Body of pancreas (tissue), 4 donors: Measurements from ENCODE around the gene FBL. TPM values are rescaled to one million over a fixed set of nuclear protein-coding genes. Genes with fewer than 3 reads are reported as not detected.

Source experiments
- ATAC-seq: fragments of 150-250 bp; one replicate; pipeline ENCODE4 v1.9.1; 2016
- DNase-seq, 4 donors: peaks; one replicate each; pipeline ENCODE4 v3.0.0-alpha.2; 2019
- H3K27ac ChIP-seq, 4 donors: fragments of 200-600 bp; sonication (generic); 1 replicate in 3 of 4; 2 replicates in 1 of 4; pipeline versions ENCODE4 v1.5.1 to v1.6.1; 2016 to 2019; ENCODE audit warnings: mild to moderate bottlenecking in 1 of 4, mixed read lengths in 1 of 4, moderate library complexity in 1 of 4
- H3K27me3 ChIP-seq, 2 donors: fragments of 200-600 bp; sonication (generic); one replicate each; pipeline ENCODE4 v1.6.0; 2016; ENCODE audit warnings: mild to moderate bottlenecking in 1 of 2
- H3K36me3 ChIP-seq, 2 donors: fragments of 200-600 bp; sonication (generic); replicated peaks in 1 of 2; 2 replicates each; pipeline ENCODE4 v1.5.1; 2016; ENCODE audit warnings: low read depth in 2 of 2; ENCODE audit not compliant: insufficient read depth in 1 of 2
- H3K4me1 ChIP-seq: fragments of 200-600 bp; sonication (generic); one replicate; pipeline ENCODE4 v1.6.0; 2016
- H3K4me3 ChIP-seq, 2 donors: fragments of 200-600 bp; sonication (generic); 1 replicate in 1 of 2; 2 replicates in 1 of 2; pipeline ENCODE4 v1.5.1; 2016 to 2019
- H3K9me3 ChIP-seq, 3 donors: fragments of 200-600 bp; sonication (generic); 1 replicate in 2 of 3; 2 replicates in 1 of 3; pipeline ENCODE4 v1.5.1; 2016
- POLR2A ChIP-seq, 3 donors: fragments of 450-650 bp; IDR thresholded peaks; one replicate each; pipeline ENCODE4 v1.6.1; 2016; ENCODE audit warnings: antibody characterized with exemption in 3 of 3, mild to moderate bottlenecking in 2 of 3
- WGBS, 2 donors: methylation state at CpG; one replicate each; pipeline ENCODE4 v1.1.5; 2017; 5-methylcytosine and 5-hydroxymethylcytosine counted together
- intact Hi-C: fragments of 100-400 bp; cut with DNase I; formaldehyde crosslinking; loops from one replicate; pipeline ENCODE4 v1.15.1; 2023
- total RNA-seq, 2 donors: library from RNA; depleted of rRNA; stranded (reverse); fragments of >200 nt; gene quantifications; one replicate each; pipeline ENCODE4 v1.1.0, GENCODE V29; 2016
- TF ChIP-seq, protein P1 (sequence below), 7 experiments: fragments of 450-650 bp in 4 of 7; fragments of 200-600 bp in 3 of 7; sonication (generic) in 3 of 7; IDR thresholded peaks; one replicate each; pipeline ENCODE4 v1.5.1; 2016 to 2019; ENCODE audit warnings: antibody characterized with exemption in 7 of 7

FBL gene
- total RNA-seq, 2 donors from 2014 or later, result 90.3 to 118 TPM

DNA sequence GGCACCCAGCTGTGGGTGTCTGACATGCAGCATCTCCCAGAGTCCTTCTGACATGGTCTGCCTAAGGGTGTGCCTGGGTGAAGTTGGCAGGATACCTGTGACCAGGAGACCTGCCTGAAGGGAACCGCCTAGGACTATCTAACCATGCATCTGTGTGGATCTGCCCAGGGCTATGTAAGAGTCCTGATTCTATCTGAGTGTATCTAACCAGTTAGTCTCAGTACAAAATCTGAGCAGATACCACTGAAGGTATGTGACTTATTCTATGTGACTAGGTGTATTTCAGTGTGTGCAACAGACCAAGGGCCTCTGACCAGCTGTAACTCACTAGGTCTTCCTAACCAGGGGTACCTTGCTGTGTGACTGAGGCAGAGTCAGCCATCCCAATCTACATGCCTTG is 28.2 kb upstream of the FBL start:
- no peaks in the 10 kb centered on the region for H3K27me3 ChIP-seq
- intact Hi-C loops, result no loop called here
- ATAC-seq (no peak), DNase-seq (no peak)
- H3K9me3 ChIP-seq, result no peaks in the 10 kb centered on the region
- TF ChIP-seq, protein P1, sequence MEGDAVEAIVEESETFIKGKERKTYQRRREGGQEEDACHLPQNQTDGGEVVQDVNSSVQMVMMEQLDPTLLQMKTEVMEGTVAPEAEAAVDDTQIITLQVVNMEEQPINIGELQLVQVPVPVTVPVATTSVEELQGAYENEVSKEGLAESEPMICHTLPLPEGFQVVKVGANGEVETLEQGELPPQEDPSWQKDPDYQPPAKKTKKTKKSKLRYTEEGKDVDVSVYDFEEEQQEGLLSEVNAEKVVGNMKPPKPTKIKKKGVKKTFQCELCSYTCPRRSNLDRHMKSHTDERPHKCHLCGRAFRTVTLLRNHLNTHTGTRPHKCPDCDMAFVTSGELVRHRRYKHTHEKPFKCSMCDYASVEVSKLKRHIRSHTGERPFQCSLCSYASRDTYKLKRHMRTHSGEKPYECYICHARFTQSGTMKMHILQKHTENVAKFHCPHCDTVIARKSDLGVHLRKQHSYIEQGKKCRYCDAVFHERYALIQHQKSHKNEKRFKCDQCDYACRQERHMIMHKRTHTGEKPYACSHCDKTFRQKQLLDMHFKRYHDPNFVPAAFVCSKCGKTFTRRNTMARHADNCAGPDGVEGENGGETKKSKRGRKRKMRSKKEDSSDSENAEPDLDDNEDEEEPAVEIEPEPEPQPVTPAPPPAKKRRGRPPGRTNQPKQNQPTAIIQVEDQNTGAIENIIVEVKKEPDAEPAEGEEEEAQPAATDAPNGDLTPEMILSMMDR (IDR thresholded peaks at IDR 0.05), result no peak
- TF ChIP-seq POLR2A (IDR thresholded peaks at IDR 0.05), result no peak
- H3K4me1 ChIP-seq, result no peaks in the 10 kb centered on the region
- no peaks in the 10 kb centered on the region for H3K36me3 ChIP-seq
- 60 to 96% methylated on average over 1 of the region's 1 CpG for WGBS, 2 donors
- H3K4me3 ChIP-seq, result no peak overlapping the region
- H3K27ac ChIP-seq, result no peak overlapping the region

DNA sequence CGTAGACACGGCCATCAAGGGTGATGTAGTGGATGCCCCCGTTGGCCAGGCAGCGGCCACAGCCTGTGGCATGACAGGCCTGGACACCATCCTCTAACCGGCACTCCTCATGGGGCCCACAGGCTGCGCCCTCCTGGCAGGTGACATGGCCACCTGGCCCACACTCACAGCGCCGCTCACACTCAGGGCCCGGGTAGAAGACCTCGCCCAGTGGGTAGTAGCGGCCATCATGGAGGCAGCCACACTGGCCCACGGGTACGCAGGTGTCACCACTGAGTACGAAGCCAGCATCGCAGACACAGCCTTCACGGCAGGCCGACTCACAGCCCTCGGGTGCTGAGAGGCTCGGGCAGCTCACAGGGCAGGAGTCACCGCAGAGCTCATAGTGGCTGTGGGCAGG is 27.2 kb upstream of the FBL start:
- Histone ChIP-seq H3K4me3 (no peak overlapping the region), H3K4me1 (no peaks in the 10 kb centered on the region), H3K27ac (no peak overlapping the region), H3K27me3 (no peaks in the 10 kb centered on the region), H3K9me3 (no peaks in the 10 kb centered on the region), H3K36me3 (no peaks in the 10 kb centered on the region)
- no peak for DNase-seq
- WGBS, 2 donors, result 69 to 93% methylated on average over 7 to 18 of the region's 20 CpGs
- ATAC-seq, result no peak
- intact Hi-C loops, result no loop called here
- TF ChIP-seq POLR2A (IDR thresholded peaks at IDR 0.05), result no peak

DNA sequence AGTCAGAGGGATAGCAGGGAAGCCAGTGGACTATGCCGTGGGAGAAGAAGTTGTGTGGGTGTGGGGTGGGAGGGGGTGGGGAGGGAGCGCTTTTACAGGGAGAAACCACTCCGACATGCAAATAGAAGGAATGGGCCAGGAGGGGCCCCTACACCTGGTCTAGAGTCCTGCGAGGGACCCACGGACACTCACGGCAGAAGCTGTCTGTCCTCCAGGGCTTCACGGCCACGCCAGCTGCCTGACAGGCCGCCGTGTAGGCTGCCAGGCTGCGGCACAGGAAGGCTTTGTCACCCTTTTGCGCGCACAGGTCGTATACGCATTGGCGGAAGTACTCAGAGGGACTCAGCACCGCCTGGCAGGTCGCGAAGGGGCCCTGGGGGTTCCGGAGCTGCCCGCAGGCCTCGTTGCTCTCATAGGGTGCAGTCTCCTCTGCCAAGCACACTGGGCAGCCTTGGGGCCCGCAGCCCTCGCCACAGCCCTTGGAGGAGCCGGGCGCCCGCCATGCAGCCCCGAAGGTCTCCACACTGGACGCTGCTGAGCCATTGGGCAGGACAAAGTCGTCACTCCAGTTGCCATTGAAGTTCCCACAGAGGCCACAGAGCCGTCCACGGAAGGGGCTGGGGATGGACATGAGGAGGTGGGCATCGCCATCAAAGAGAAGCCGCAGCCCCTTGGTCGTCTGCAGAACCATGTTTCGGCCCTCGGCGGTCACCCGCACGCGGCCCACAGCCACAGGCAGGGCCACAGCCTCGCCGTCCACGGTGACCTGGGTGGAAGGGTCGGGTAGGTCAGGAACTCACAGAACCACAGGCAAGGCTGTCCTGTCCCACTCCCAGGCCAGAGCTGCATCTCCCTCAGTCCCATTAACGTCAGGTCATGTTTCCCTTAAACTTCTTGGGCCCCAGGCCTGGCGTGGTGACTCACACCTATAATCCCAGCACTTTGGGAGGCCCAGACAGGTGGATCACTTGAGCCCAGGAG is 26.0 kb upstream of the FBL start:
- DNase-seq (no peak), ATAC-seq (no peak)
- Histone ChIP-seq H3K9me3 (no peaks in the 10 kb centered on the region), H3K4me3 (no peak overlapping the region), H3K27ac (no peak overlapping the region), H3K36me3 (no peaks in the 10 kb centered on the region), H3K4me1 (no peaks in the 10 kb centered on the region), H3K27me3 (no peaks in the 10 kb centered on the region)
- TF ChIP-seq POLR2A (IDR thresholded peaks at IDR 0.05), result no peak
- TF ChIP-seq, protein P1 (IDR thresholded peaks at IDR 0.05), result no peak
- intact Hi-C loops, result no loop called here
- 81 to 85% methylated on average over 24 to 45 of the region's 47 CpGs for WGBS, 2 donors

DNA sequence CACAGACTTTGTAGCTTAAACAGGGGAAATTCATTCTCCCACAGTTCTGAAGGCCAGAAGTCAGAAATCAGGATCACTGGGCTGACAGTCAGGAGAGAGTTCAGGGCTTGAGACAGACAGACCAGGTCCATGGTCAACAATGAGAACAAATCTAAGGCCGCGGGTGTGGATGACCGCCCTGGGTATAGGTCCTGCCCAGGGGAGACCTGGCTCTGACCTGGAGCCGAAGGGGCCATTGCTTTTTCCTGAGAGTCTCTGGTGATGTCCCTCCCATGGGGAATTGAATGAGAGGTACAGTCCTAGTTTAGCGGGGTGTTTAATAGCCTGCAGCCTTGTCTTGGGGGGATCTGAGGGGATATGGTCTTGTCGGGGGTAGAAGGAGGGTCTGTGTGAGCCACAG is 25.2 kb upstream of the FBL start:
- intact Hi-C loops, result no loop called here
- Histone ChIP-seq H3K36me3 (no peaks in the 10 kb centered on the region), H3K4me1 (no peaks in the 10 kb centered on the region), H3K27me3 (no peaks in the 10 kb centered on the region), H3K9me3 (no peaks in the 10 kb centered on the region), H3K4me3 (no peak overlapping the region), H3K27ac (no peak overlapping the region)
- DNase-seq, result no peak
- no peak for ATAC-seq
- TF ChIP-seq POLR2A (IDR thresholded peaks at IDR 0.05), result no peak
- TF ChIP-seq, protein P1 (IDR thresholded peaks at IDR 0.05), result no peak
- 83 to 90% methylated on average over 6 of the region's 6 CpGs for WGBS, 2 donors

DNA sequence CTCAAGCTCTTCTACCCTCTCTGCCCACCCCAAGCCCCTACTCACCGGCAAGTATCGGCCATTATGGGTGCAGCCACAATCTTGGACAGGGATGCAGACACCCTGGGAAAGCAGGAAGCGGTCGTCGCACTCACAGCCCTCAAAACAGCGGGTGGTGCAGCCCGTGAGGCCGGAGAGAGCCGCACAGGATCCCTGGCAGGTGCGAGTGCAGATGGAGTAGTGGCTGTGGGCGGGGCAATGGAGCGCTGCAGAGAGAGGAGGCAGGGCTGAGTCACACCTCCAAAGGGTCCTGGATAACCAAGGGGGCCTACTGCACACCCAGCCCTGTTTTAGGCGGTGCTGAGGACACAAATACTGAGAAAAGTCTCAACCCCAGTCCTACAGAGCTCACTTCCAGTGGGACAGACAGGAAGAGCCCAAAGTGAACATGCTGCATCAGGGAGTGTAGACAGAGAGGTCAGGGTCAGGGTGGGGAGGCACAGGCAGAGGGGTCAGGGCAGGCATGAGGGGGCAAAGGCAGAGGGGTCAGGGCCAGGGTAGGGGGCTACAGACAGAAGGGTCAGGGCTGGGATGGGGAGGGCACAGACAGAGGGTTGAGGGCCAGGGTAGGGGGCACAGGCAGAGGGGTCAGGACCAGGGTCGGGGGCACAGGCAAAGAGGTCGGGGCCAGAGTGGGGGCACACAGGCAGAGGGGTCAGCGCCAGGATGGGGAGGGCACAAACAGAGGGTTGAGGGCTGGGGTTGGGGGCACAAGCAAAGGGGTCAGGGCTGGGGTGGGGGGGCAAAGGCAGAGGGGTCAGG is 24.2 kb upstream of the FBL start:
- Histone ChIP-seq H3K36me3 (no peaks in the 10 kb centered on the region), H3K27me3 (no peaks in the 10 kb centered on the region), H3K9me3 (no peaks in the 10 kb centered on the region), H3K4me3 (no peak overlapping the region), H3K27ac (no peak overlapping the region), H3K4me1 (no peaks in the 10 kb centered on the region)
- WGBS, 2 donors, result 62 to 67% methylated on average over 14 to 16 of the region's 16 CpGs
- TF ChIP-seq POLR2A (IDR thresholded peaks at IDR 0.05), result no peak
- TF ChIP-seq, protein P1 (IDR thresholded peaks at IDR 0.05), result no peak
- intact Hi-C loops, result no loop called here
- DNase-seq, result no peak
- no peak for ATAC-seq
